GM13976 (cell line): ENCODE results near the gene ALX3.
A peak's percentile ranks its signal among the peaks of the same experiment; 100 is the strongest.

Experiments used
- DNase-seq: peaks from one replicate; pipeline ENCODE4 v3.0.0; 2012; ENCODE audit warnings: low spot score
- in situ Hi-C: fragments of 300-500 bp; cut with MboI; formaldehyde crosslinking; loops from one replicate; pipeline ENCODE4 v1.12.0; 2022; ENCODE audit warnings: low sequenced_read_pairs, mixed read lengths, inconsistent platforms; ENCODE audit not compliant: unreplicated experiment
- TF ChIP-seq, protein P1 (sequence below): IDR thresholded peaks from 2 replicates; pipeline ENCODE4 v1.5.1; 2012; ENCODE audit warnings: borderline replicate concordance, mild to moderate bottlenecking; ENCODE audit not compliant: insufficient read depth; ENCODE audit errors: extremely low read depth, missing control alignments, control extremely low read depth

ALX3 gene

DNA sequence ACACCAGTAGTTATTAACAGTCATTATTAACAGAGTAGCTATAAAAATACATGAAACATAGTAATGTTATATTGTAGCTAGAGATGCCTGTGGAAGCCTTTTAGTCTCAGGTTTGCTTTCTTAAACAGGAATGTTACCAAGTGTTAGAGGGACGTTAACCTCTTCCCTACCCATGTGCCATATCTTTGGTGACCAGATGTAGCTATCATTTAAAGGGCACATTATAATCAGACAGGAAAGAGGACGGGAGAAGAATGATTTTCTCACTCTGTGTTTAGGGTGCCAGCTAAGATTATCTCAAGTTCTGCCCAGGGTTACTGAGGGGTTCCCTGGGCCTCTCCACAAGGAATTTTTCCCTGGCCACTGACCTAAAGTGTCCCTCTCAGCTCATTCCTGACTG, 20.9 kb upstream of the ALX3 start:
- no peak for DNase-seq
- in situ Hi-C loops: no loop called here

DNA sequence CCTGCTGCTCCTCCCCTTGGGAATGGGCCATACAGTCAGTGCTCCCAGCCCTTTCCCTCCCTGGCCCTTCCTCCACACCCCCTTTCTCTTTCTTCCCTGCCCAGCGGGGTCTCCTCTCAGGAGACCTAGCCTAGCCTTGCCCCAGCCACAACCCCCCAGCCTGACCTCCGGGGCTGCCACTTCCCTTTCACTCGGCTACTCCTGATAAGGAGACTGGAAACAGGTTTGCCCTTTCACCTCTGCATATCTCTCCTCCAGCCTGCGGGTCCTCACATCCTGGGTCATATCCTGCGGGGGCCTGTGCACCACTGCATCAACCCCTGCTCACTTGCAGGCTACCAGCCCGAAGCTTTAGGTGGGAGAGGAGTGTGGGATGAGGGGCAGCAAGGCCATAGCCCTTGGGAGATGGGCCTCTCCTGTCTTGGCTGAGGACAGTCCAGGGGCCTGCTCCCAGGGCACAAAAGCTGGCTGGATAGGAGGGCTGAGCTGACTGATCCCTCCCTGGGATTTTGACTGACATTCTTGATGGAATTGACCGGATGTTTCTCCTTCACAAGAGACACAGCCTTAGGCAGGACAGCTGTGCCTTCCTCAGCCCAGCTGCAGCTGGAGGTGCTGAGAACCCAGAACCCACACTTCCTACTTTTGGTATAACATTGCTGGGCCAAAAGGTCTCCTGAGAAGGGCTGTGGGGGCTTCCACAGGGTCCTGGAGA, 19.2 kb upstream of the ALX3 start:
- TF ChIP-seq, protein P1, sequence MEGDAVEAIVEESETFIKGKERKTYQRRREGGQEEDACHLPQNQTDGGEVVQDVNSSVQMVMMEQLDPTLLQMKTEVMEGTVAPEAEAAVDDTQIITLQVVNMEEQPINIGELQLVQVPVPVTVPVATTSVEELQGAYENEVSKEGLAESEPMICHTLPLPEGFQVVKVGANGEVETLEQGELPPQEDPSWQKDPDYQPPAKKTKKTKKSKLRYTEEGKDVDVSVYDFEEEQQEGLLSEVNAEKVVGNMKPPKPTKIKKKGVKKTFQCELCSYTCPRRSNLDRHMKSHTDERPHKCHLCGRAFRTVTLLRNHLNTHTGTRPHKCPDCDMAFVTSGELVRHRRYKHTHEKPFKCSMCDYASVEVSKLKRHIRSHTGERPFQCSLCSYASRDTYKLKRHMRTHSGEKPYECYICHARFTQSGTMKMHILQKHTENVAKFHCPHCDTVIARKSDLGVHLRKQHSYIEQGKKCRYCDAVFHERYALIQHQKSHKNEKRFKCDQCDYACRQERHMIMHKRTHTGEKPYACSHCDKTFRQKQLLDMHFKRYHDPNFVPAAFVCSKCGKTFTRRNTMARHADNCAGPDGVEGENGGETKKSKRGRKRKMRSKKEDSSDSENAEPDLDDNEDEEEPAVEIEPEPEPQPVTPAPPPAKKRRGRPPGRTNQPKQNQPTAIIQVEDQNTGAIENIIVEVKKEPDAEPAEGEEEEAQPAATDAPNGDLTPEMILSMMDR: no peak
- in situ Hi-C loops: no loop called here
- DNase-seq: no peak

More for the DNA sequence above, 20.9 kb upstream of the ALX3 start:
- TF ChIP-seq, protein P1: no peak

DNA sequence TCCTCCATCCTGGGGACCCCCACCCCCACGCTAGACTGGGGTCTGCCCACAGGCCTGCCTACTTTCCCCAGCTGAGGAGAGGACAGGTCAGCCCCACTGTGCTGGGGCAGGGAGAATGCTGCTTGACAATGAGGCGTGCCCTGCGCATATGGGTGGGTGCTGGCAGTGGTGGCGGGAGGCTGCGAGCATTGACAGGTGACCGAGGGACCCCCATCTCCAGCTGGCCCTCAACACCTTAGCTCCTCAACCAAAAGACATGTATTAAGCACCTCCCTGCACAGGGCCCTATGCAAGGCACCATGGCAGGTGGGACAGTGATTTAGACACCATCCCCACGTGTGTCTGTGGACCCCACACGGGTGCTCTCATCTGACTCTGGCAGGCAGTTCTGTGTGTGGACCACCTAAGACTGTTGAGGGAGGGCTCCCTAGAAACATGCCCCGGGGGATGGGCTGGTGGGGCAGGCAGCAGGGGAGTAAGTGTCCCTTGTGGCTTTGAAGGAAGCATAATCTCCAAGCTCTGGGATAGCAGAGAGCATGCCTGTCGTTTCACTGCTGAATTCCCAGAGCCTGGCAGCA, 18.4 kb upstream of the ALX3 start:
- in situ Hi-C loops: no loop called here
- TF ChIP-seq, protein P1: no peak
- DNase-seq: no peak

DNA sequence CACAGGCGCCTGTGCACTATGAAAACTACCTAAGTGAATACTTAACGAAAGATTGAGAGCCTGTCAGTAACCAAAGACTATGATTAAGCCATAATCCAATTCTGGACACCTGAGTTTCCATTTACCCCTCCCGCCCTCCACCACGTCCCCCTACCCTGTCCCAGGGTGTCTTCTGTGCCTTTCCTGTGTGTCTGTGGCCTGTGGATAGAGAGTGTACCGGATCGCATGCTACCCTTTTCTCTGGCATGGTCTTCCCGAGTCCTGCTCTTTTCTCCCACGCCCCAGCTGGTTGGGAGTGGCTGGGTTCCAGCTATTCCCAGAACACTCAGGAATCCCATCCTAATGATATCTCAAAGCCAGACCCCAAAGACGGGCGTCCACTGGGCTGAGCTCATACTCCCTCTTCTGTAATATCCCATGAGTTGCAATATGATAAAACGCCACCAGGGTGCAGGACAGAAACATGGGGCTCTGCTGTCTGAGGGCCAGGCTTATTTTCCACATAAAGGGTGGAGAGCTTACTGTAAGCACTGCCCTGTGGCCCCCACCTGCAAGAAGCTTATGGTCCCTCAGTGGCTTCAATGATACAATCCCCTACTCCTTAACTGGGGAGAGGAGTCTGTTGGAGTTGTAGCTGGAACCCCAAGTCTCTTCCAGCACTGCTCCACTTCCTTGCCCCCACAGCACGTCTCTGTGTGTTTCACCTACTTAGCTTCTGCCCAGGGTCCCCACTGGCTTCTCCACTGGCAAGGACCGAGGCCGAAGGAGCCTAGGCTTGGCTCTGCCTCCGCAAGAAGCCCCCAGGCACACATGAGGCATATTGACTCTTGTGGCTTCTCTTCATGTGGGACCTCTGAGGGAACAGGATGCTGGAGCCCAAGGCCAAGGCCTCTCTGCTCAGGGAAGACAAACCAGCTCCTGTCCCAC, 17.6 kb upstream of the ALX3 start:
- in situ Hi-C loops: no loop called here
- DNase-seq: peak; percentile 83
- TF ChIP-seq, protein P1: peak; percentile 65

DNA sequence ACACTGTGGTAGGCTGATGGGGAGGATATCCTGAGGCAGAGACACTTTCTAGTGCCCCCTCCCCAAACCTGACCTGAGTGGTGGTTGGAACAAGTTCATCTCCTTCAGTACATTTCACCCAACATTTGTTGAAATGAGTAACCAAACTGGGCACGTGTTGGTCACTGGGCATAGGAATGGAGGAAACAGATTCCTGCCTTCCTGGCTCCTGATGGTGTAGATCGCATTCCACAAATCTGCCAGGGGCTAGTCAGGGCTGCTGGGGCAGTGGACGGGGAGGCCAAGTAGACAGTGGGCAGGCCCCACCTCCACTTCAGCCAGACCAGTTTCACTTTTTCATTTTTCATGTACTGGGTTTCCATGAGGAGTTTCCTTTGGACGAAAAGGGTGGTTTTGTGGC, 16.5 kb upstream of the ALX3 start:
- in situ Hi-C loops: no loop called here
- TF ChIP-seq, protein P1: no peak
- no peak for DNase-seq

DNA sequence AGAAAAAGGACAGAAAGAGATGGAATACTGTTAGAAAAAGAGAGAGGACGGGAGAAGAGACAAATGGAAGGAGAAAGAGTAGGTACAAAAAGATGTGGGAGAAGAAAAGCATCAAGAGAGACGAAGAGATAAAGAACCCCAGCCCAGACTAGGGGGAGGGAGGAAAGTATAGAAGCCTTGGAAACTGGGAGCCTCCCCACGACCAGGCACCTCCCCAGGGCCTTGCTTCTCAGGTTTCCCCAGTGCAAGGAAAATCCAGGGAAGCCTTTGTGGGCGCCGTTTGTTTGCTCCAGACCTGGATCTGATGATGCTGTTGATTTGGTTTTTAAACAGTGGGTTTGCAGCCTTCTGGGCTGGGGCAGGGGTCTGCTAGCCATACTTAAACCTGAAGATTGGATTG, 15.2 kb upstream of the ALX3 start:
- in situ Hi-C loops: no loop called here
- no peak for DNase-seq
- TF ChIP-seq, protein P1: no peak
